ENCODE data around the gene NFATC4.

NFATC4 gene

GRCh38 chr14:24415421-24416253 is 47.7 kb downstream of the NFATC4 start:
- ChIA-PET CTCF (interaction anchor here (0.6 to 2.9 kb wide), 4 partner anchors 8 to 21 kb away, joined by 3 to 14 read pairs (median 5); no protein-coding TSS in a partner anchor), POLR2A (no interaction called here)
- no peak for TF ChIP-seq CTCF (IDR thresholded peaks at IDR 0.05; ENCODE audit: control extremely low read depth, extremely low read depth, low read depth, missing control alignments)
- DNase-seq (ENCODE audit: extremely low spot score): no peak

GRCh38 chr14:24416254-24416931 is 48.4 kb downstream of the NFATC4 start:
- no peak for TF ChIP-seq CTCF (IDR thresholded peaks at IDR 0.05; ENCODE audit: control extremely low read depth, extremely low read depth, low read depth, missing control alignments)
- no peak for DNase-seq (ENCODE audit: extremely low spot score)
- CTCF ChIA-PET: interaction anchor here (0.6 to 3.8 kb wide), 2 partner anchors 15 to 83 kb away, joined by 3 to 17 read pairs; no protein-coding TSS in a partner anchor
- POLR2A ChIA-PET: no interaction called here

- DNase-seq (ENCODE audit: extremely low spot score): no peak
- TF ChIP-seq CTCF (IDR thresholded peaks at IDR 0.05; ENCODE audit: control extremely low read depth, extremely low read depth, low read depth, missing control alignments): no peak
- ChIA-PET POLR2A (no interaction called here), CTCF (interaction anchor here (1.4 to 3.8 kb wide), 2 partner anchors 10 to 84 kb away, joined by 3 to 17 read pairs; no protein-coding TSS in a partner anchor)
Measured at GRCh38 chr14:24416932-24417619, 49.1 kb downstream of the NFATC4 start.

GRCh38 chr14:24417832-24418491 is 50.0 kb downstream of the NFATC4 start:
- no peak for DNase-seq (ENCODE audit: extremely low spot score)
- ChIA-PET CTCF (interaction anchor here (1.0 to 3.8 kb wide), 6 partner anchors 9 to 85 kb away, joined by 3 to 19 read pairs (median 9); no protein-coding TSS in a partner anchor), POLR2A (no interaction called here)
- TF ChIP-seq CTCF (IDR thresholded peaks at IDR 0.05; ENCODE audit: control extremely low read depth, extremely low read depth, low read depth, missing control alignments): no peak

GRCh38 chr14:24418492-24418873 is 50.5 kb downstream of the NFATC4 start:
- CTCF ChIA-PET: interaction anchor here (0.8 to 3.8 kb wide), 11 partner anchors 9 to 85 kb away, joined by 3 to 19 read pairs (median 4); partner anchors contain the start of genes CBLN3 and KHNYN
- no peak for DNase-seq (ENCODE audit: extremely low spot score)
- no peak for TF ChIP-seq CTCF (IDR thresholded peaks at IDR 0.05; ENCODE audit: control extremely low read depth, extremely low read depth, low read depth, missing control alignments)
- POLR2A ChIA-PET: no interaction called here
